Activated naive CD4-positive, alpha-beta T cell treated with Interleukin-2 at 50 U/mL for 16 hours (primary cell): ENCODE data around the gene ESR2.

Source experiments
- DNase-seq: peaks from one replicate; pipeline ENCODE4 v3.0.0-alpha.2; 2020

Gene ESR2

GRCh38 chr14:64265222-64265621, 28.9 kb downstream of the ESR2 start:
- DNase-seq, result no peak

- no peak for DNase-seq
Measured at GRCh38 chr14:64260418-64260817, 33.8 kb downstream of the ESR2 start.

- no peak for DNase-seq
Measured at GRCh38 chr14:64255756-64256155, 38.4 kb downstream of the ESR2 start.

DNA sequence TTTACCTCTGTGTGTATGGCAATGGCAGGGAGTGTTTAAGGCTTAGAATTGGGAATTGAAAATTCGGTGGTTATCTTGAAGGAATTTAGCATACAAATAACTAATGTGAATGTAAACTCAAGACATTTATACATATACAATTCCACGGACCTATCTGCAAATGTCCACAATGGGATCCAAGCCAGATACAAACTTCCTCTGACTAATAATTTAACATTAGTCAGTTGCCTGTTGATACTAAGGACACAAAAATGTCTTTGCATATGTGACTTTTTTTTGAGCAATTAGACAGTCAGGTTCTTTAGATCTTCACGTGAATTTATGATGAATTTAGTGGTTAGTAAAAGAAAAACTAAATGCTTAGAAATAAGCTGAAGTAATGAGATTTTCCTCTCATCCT, 40.5 kb downstream of the ESR2 start:
- no peak for DNase-seq

DNA sequence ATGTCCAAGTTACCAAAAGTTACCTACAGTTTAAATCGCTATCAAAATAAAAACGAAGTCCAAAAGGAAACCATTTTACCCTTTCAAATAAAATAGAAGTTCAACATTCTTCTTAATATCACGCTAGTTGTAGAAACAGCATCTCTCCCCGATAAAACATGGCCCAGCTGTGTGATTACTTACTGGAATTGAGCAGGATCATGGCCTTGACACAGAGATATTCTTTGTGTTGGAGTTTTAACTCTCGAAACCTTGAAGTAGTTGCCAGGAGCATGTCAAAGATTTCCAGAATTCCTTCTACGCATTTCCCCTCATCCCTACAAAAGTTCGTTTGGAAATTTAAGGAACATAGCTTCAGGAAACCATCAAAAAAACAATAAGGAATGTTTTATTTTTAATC, 44.8 kb downstream of the ESR2 start:
- DNase-seq, result no peak

- no peak for DNase-seq
Measured at GRCh38 chr14:64248689-64249088, 45.5 kb downstream of the ESR2 start.

DNA sequence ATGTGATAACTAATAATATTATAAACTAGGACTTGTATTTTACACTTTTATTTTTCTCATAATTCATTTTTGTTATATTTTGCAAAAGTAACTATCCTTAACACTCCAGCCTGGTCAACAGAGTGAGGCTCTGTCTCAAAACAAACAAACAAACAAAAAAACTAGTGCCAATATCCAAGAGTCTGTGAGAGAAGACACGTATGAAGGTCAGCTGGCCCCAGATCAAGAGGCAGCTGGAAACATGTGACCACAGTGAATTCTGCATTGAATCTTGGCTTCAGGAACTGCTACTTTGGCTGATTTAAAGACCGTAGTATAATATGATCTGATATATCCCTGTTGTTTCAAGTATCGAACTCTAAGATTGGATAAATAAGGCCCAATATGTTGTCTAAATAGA, 47.0 kb downstream of the ESR2 start:
- no peak for DNase-seq

- DNase-seq, result no peak
Measured at GRCh38 chr14:64246688-64247087, 47.5 kb downstream of the ESR2 start.

- no peak for DNase-seq
Measured at GRCh38 chr14:64245491-64245890, 48.7 kb downstream of the ESR2 start.

DNA sequence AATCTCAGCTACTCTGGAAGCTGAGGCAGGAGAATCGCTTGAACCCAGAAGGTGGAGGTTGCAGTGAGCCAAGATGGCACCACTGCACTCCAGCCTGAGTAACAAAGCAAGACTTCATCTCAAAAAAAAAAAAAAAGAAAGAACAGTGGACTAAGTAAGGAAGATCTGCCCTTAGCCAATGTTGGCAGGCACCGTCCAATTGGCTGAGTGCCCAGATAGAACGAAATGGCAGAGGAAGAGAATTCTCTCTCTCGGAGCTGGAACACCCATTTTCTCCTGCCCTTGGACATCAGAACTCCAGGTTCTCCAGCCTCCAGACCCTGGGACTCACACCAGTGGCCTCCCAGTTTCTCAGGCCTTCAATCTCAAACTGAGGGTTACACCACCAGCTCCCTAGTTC, 49.9 kb downstream of the ESR2 start:
- DNase-seq, result no peak

GRCh38 chr14:64238631-64239030, 55.5 kb downstream of the ESR2 start:
- no peak for DNase-seq

DNA sequence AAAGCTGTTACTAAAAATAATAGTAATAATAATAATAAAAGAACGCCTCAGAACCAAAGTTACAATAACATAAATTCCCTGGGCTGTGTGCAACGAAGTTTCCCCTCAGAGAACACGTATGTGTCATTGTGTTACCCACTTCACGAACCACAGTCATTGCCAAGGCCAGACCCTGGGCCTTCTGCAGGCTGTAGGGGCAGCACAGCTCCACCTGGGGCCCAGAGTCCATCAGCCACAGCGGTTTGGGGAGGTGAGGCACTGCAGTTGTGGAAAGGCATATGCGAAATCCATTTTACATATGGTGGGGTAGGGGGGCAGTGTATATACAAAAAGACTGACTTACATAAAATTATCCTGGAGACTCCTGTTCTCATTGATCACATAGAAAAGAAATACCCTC, 56.1 kb downstream of the ESR2 start:
- no peak for DNase-seq

- no peak for DNase-seq
Measured at GRCh38 chr14:64235652-64236640, 58.2 kb downstream of the ESR2 start.

GRCh38 chr14:64234877-64235651, 59.1 kb downstream of the ESR2 start:
- no peak for DNase-seq

DNA sequence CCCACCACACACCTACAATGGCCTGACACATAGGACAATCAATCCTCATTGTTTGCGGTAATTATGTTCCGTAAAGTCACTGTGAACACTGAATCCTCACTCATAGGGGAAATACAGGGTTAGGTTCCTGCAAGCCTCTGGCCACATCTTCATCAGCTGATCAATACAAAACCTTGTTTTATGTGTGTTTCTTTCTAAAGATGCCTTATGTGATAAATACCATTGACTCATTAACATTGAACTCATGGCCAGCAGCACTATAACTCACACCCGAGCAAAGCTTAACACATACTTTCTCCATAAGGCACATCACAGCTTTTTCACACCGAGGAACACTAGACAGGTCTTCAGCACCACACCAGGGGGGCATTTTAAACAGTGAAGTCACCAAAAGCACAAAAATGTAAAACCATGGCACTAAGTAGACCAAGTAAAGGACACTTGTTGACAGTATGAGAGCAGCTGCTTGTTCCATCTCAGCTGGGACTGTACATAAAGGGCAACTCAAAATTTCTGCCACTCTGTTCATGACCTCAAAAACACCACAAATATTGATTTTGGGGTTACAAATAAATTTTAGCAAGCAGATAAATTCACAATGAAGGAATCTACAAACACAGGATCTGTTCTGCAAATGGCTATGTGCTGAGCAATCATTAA, 60.5 kb downstream of the ESR2 start:
- DNase-seq, result no peak

DNA sequence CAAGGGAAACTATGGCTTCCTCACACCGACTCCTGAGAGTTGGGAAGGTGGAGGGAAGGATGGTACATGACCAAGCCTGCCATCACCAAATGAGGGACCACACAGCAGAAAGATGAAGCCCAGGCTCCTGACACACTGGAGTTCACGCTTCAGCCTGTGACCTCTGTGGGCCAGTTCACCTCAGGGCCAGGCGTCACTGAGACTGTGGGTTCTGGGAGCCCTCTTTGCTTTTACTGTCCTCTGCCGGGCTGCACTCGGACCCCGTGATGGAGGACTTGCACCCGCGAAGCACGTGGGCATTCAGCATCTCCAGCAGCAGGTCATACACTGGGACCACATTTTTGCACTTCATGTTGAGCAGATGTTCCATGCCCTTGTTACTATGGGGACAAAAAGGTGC, 61.2 kb downstream of the ESR2 start:
- DNase-seq, result no peak

GRCh38 chr14:64232095-64232838, 61.9 kb downstream of the ESR2 start:
- no peak for DNase-seq

DNA sequence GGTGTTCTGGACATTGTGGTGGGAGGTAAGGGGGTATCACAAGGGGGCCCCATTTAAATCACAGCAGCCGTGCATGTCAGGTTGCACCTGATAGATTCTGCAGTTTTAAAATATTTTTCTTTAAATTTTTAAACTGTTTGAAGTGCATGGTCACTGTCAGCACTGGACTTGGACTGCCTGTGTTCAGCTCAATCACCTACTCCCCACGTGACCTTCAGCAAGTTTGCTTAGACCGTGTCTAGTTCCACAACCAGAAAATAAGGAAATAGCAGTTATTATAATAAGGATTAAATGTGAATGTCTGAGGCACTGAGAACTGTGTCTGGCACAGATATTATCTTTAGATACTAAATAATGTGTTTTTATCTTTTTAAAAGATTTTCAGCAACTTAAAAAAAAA, 64.7 kb downstream of the ESR2 start:
- DNase-seq, result no peak

DNA sequence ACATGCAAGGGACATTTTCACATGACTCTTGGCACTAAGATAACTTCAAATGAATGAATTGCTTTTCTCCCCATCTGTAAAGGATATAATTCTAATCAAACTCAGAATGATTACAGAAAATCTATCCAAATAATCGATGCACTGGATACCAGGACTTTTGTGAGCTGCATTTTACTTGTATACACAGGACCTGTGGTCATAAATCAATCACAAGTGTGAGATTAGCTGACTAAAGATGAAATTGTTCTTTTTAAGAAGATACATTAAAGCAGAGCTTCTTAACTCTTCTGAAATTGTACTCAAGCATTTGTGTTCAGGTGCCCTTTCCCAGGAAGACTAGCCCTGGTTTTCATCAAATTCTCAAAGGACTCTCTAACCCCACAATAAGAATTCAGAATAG, 66.3 kb downstream of the ESR2 start:
- DNase-seq, result no peak

DNA sequence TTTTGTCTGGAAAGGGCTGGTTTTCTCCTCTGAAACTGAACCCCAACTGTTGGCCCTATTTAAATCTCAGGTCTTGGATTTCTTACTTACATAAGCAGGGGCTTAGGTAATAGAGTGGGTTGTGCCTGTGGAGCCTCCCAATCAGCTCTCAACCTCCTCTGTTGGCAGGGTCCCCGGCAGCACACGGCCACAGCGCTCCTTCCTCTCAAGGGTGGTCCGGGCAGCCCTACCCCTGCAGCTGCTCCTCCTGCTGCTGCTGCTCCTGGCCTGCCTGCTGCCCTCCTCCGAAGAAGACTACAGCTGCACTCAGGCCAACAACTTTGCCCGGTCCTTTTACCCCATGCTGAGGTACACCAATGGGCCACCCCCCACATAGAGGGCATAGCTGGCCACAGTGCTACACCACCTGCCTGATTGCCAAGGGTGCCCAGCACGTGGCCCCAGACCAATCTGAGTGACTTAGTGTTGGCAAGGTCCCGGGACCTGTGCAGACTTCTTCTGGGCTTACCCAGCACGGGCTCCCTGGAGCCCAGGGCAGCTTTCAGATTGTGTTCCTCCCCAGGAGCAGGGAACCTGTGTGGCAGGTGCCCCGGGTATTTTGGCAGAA, 68.9 kb downstream of the ESR2 start:
- no peak for DNase-seq

DNA sequence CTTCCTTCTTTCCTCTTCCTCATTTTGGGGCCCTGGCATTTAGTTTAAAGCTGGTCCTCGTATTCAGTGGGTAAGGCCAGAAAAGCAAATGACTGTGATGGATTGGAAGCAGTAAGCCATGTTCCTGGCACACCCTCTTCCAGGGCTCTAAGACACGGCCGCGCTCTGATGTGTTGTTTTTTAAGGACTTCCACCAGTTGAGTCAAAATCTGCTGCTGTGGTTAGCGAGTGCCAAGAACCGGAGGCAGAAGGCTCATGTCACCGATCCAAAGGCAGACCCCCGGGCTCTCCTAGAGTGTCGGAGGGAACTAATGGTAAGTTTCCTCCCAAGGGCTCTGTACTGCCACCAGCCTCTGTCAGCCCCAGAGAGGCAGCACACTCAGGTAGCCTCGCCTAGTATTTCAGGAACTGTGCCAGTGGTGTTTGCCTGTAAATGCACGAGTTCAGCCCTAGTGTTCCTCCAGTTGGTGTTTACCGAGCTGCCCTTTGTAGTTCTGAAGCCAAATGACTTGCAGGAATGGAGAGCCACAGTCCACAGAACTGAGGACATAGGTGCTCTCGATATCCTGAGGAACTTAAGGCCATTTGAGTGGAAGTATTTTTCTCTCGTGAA, 72.7 kb downstream of the ESR2 start:
- DNase-seq, result no peak

DNA sequence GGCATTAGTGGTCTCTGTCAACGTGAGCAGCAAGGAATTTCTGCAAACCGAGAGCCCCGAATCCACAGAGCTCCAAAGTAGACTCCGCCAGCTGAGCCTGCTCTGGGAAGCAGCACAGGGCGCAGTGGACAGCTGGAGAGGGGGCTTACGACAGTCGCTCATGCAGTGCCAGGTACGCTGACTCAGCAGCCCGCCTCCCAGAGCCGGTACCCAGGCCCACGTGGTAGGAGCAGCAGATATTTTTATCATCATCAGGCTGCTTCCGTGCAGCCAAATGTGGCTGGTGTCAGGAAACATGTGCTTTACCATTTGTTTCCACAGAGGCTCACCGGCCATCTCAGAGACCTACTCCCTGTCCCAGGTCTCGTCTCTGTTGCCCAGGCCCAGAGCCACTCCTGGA, 73.7 kb downstream of the ESR2 start:
- DNase-seq, result no peak
